ENCODE data around the gene ZDHHC11B.

GRCh38 chr5:761059-761771, 23.3 kb downstream of the ZDHHC11B start:
- TF ChIP-seq CTCF (IDR thresholded peaks at IDR 0.05) (no peak), POLR2AphosphoS5 (IDR thresholded peaks at IDR 0.05) (no peak)

Data from esophagus muscularis mucosa (tissue), 3 donors.